Posterior cingulate gyrus (tissue), 11 donors: ENCODE measurements around the gene AGPAT2.

Source experiments
- DNase-seq, 10 donors: peaks; one replicate each; pipeline versions ENCODE4 v3.0.0 to v3.0.0-alpha.2; 2020 to 2021; ENCODE audit warnings: mixed read lengths in 3 of 10
- intact Hi-C: fragments of 100-400 bp; cut with DNase I; formaldehyde crosslinking; loops from one replicate; pipeline ENCODE4 v1.15.1; 2023

Gene AGPAT2

DNA sequence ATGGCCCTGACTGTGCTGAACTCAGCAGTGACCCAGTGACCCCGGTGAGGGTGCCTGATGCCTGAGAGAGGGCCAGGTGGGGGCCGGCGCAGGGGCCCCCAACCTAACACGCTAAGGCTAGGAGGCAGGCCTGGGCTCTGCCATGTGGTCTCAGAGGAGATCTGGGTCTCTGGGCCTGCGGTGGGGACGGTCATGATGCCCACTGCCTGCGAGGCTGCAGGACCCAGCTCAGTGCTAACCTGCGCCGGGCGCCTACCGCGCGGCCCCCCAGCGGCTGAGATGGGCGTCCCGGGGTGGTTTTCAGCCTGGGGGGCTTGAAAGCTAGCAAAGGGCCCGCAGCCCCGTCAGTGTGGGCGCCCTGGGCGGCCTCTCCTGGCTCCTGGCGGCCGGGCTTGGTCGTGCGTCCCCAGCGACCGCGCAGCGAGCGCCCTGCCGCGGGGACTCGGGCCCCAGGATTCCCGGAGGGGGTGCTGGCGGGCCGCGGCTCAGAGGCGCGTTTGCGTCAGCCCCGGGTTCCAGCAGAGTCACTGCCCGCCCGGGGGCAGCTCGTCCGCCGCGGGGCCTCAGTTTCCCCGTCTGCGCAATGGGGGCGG is 22.1 kb downstream of the AGPAT2 start:
- intact Hi-C loops: no loop called here
- peak in 1 of 10 donors; percentile 81 for DNase-seq

DNA sequence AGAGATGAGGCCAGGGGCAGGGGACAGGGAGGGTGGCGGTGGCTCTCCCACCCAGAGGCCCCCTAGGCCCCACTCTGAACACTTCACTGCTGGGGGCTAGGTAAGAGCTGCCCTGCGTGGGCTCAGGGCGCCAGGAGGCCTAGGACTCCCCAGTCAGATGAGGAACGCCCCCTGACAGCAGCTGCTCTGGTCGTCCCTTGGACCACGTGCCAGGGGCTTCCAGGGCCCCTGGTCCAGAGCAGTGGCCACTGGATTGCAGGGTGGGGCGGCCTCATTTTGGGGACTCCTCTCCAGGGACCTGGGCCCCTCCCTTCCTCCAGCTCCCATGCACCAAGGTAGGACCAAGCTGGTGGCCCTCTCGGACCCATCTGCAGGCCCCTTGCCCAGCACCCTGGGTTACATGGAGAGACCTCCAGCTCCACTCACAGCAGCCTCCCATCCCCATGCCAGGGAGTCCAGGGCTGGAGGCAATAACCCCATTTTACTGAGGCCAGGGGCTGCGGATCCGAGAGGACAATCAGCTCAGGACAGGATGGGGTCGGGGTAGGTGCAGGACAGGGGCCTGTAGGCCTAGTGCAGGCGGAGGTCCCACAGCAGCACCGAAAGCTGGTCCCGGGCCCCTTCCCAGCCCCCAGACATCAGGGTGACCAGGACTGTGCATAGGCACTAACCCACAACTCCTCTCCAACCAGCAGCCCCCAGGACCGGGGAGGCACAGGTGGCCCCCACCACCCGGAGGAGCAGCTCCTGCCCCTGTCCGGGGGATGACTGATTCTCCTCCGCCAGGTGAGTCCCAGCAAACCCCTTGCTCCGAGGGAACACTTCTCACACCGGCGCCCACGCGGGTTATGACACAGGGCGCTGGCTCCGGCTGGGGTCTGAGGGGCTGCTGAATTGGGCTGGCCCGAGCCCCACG is 23.0 kb downstream of the AGPAT2 start:
- intact Hi-C loops: no loop called here

DNA sequence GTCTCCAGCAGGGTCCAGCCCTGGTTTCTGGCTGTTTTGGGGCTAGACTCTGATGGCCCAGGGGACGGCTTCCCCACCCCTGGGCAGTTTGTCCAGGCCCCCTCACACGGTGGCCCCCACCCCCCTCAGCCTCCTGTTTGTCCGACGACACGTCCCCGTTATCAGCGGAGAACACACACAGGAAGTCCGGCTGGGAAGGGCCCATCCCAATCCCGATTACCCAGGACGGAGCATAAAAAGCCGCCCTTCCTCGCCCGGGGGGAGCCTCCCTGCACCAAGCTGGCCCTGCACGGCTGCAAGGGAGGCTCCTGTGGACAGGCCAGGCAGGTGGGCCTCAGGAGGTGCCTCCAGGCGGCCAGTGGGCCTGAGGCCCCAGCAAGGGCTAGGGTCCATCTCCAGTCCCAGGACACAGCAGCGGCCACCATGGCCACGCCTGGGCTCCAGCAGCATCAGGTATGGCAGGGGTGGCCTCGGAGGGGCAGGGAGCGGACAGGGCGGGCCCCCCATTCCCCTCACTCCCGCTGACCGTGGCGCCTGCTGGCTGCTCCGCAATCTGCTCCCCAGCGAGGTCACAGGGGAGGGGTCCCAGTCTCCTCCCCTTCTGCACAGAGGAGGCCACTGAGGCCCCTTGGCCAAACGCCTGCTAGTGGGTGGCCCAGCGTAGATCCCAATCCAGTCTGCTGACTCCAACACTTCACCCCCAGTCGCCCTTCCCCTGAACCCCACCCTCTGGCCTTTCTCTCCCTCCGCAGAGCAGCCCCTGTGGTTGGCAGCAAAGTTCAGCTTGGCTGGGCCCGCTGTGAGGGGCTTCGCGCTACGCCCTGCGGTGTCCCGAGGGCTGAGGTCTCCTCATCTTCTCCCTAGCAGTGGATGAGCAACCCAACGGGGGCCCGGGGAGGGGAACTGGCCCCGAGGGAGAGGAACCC is 24.3 kb downstream of the AGPAT2 start, which contains the start of gene EGFL7:
EGFL7 (plus strand) TSS at position 261 of the 926 bp plus-strand sequence. CDS start 5,367 bp downstream, outside the sequence.
- intact Hi-C loops: no loop called here
- DNase-seq: no peak

More for the DNA sequence above, 23.0 kb downstream of the AGPAT2 start:
- no peak for DNase-seq

DNA sequence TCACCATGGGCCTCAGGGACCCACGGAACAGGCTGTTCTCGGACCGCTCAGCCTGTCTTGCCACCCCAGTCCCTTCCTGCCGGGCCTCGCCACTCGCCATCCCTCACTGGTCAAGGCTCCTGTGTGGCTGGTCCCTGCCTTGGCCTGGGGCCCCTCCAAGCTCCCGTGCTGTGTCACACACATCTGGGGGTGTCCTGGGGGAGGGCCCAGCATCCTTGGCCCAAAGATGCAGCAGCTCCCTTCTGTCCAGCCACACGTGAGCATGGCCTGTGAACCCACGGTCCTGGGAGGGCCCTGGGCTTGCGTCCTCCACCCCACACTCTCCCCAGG is 25.0 kb downstream of the AGPAT2 start:
- no peak for DNase-seq
- intact Hi-C loops: no loop called here

DNA sequence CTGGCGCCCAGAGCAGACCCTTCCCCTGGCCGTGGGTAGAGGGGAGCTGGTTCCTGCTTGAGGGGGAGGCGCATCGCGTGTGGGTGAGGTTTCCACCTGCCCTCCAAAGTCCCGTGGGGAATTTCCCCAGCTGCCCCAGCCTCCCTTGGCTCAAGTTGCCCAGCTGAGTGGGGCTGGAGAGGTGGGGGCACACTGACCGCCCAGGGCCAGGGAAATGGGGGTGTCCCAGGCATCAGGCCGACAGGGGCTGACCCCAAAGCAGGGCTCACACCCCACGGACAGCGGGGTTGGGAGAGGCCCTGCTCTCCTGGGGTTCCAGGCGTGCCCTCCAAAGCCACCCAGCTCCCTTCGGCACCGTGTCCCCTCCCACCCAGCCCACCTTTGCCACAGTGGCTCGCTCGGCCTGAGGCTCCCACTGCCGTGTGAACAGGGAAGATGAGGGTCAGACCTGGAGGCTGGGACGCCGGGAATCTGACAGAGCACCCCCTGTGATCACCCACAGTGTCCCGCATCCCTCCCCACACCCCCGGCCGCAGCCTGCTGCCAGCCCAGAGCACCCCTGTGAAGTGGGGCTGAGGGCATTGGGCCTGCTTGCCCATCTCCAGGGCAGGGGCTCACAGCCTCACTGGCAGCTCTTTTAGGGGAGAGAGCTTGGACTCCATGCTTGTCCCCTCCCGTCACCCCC is 25.5 kb downstream of the AGPAT2 start:
- intact Hi-C loops: no loop called here
- DNase-seq: no peak

DNA sequence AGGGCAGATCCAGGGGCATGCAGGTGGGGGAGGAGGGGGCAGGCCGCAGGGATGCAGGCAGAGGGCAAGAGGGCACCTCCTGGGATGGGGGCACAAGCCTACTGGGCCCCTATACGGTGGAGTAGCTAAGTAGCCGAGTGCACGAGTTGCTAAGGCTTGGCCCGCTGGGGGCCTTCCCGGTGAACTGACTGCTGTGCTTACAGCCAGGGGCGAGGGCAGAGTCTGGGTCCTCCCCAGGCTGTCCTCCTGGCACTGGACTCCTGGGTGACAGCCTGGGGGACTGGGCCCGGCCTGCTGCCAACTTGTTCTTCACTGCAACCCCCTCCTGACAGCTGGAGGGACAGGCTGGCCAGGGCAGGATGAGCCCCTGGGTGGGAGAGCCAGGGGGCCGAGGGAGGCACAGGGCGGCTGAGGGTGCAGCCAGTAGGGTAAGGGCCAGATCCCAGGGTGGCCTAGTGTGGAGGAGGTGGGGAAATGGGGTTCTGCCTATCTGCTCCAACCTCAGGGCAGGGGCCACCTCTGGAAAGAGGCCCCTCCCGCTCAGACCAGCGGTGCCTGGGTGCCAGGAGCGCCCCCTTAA is 26.2 kb downstream of the AGPAT2 start:
- DNase-seq: no peak
- intact Hi-C loops: no loop called here

DNA sequence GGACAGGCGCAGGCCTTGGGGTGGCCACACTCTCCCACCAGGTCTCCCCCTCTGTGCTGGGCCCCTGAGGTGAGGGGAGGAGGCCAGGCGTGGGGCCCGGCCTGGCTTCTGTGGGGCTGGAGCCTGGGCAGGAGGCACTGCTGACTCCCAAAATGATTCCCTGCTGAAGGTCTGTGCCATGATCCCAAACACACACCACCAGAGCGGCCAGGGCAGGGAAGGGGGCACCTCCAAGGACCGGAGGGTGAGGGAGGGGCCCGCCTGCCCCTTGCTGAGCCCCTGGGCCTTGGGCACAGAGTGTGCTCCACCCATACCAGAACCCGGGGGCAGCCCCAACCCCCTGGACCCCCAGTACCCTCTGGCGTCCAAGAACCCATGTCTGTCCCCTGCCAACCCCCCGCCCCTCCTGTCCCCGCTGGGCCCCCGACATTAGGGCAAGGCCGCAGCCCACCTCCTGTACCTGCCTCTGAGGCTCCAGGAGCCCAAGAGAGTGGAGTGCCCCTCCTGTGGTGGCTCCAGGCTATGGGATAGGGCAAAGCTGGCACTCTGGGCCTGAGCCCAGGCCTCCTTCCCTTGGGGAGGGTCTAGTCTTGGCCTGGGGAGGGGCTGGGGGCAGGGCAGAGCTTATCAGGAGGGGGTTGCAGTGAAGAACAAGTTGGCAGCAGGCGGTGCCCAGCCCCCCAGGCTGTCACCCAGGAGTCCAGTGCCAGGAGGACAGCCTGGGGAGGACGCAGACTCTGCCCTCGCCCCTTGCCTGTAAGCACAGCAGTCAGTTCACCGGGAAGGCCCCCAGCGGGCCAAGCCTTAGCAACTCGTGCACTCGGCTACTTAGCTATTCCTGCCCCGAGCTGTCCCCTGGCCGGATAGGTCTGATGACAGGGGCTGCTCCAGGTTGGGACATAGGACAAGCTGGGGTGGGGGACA is 27.1 kb downstream of the AGPAT2 start:
- intact Hi-C loops: no loop called here
- DNase-seq: no peak

DNA sequence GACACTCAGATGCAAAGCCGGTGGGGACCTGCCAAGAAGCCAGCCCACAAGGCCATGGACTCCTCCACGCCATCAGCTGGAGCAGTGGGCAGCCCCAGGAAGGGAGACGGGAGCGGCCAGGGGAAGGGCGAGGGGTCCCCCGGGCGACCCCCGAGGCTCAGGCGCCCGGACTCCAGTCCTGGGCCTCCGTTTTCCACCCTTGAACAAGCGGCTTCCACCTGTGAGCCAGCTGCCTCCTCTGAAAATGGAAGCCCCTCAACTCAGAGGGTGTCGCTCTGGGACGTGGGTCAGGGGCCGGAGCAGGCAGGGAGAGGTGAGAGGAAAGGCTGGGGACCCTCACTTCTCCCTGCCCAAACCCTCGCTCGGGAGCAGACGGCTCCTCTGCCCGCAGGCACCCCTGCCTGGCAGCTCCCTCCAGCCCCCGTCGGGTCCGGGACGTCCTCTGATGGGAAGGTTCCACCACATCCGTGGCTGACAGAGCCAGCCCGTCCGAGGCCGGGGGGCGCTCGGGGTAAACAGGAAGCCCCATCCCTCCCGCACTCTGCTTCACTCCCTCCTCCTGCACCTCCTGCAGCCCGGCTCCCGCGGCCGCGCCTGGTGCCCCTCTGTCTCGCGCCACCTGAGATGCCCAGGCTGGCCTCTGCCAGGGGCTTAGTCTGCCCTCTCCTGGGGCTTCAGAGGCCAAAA is 28.3 kb downstream of the AGPAT2 start:
- intact Hi-C loops: no loop called here
- peak in 1 of 10 donors; percentile 57 for DNase-seq

DNA sequence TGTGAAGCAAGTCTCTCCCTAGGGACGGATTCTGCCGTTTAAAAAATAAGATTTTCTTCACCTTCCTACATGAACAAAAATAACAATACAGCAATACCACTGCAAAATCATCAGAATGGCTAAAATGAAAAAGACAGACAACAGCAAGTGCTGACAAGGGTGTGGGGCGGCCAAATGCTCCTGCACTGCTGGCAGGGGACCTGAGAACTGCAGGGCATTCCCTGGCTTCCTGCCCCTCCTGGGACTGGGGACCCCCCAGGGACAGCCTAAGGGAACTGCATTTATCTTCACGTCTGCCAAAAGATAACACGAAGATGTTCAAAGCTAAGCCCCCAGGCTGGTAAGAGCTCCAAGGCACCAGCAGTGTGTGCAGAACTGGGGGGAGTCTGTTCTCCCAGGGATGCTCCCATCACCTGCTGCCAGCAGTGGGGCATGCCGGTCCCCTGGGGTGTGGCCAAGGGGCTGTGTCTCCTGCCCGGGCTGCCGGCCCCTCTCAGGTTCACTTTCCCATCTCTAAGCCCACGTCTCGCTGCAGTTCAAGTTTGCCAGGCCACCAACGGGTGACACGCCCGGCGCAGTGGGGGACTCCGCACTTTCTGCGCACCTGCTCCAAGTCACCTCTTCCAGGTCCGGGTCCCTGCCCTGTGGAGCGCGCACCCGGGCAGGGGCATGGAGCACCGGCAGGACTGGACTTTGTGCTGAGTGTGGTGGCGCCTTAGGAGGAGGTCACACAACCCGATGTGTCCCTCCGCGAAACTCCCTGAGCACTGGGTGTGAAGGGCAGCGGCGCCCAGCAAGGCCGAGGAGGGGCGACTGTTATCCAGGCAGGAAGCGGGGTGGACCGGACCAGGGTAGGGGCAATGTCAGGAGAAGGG is 29.0 kb downstream of the AGPAT2 start:
- intact Hi-C loops: no loop called here

DNA sequence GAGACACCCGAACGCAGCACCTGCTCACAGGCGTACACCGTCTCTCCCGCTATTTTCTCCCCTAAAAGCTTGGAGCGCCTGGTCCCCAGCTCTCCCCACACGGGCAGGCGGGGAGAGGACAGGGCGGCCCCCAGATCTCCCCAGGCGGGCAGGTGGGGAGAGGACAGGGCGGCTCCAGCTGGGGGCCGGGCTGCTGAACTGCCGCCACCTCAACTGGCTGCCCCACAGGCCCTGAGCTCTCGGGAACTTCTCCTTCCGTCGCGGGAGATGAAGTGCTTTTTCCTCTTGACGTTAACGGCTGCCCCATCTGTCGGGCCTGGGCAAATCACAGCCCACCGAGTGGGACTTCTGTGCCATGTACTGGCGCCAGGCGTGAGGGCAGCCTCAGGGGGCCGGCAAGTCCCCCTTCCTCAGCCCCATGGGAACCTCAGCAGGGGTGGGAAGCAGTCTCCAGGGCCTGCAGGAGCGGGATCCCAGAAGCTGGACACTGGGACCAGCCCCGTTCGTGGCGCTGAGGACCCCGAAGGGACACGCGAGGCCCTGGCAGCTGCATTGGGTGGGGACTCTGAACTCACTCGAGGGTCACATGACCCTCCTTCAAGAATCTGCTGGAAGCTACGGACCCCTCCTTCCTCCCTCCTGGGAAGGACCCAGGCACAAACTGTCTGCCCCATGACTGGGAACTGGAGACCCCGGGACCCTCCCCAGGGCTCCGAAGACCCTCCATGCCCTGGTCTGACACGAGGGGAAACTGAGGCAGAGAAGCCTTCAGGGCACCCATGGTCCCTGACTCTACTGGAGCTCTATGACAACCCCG is 30.3 kb downstream of the AGPAT2 start:
- intact Hi-C loops: no loop called here
- DNase-seq: peak in 1 of 10 donors; percentile 63

More for the DNA sequence above, 29.0 kb downstream of the AGPAT2 start:
- DNase-seq: peak in 1 of 10 donors; percentile 78

DNA sequence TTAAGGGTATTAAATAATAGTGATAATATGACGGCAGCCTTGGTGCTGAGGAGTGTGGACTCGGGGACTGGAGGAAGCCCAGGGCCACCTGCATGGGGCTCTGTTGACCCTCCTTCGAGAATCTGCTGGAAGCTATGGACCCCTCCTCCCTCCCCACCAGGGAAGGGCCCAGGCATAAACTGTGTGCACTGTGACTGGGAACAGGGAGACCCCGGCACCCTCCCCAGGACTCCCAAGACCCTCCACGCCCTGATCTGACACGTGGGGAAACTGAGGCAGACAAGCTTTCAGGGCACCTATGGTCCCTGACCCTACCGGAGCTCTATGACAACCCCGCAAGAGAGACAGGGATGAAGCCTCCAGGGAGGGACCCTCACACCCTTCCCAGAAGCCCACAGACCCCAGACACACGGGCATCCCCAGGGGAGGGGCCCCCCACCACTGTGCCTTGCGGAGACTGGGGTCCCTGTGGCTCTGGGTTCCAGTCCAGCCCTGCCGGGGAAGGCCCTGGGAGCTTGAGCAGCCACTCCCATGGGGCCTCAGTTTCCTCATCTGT is 31.0 kb downstream of the AGPAT2 start:
- DNase-seq: peak in 1 of 10 donors; percentile 58
- intact Hi-C loops: no loop called here

DNA sequence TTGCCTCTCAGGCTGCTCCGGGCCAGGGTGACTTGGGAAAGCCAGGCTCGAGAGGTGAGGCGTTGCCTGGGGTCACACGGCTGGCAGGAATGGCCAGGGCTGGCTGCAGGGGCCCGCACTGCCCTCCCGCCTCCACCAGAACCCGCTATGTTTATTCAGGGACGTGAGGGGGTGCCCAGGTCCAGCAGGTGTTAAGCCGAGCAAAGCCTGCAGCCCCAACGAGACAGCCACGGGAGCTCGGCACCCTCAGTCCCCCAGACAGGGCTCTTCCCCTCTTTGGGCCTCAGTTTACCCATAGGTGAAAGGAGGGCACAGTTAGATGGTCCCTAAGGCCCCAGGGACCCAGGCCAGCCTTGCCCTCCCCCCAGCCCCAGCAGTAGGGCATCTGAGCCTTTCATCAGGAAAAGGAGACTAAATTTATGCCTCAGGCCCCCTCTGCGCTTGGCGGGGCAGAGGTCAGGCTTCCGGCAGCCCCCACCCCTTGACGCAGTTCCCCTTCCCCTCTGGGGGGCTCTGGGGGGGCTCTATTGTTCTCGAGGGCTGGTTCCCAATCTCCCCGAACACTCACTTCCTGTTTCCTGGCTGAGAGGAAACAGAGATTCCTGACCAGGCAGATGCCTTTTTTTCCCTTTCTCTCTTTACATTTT is 31.6 kb downstream of the AGPAT2 start:
- no peak for DNase-seq

DNA sequence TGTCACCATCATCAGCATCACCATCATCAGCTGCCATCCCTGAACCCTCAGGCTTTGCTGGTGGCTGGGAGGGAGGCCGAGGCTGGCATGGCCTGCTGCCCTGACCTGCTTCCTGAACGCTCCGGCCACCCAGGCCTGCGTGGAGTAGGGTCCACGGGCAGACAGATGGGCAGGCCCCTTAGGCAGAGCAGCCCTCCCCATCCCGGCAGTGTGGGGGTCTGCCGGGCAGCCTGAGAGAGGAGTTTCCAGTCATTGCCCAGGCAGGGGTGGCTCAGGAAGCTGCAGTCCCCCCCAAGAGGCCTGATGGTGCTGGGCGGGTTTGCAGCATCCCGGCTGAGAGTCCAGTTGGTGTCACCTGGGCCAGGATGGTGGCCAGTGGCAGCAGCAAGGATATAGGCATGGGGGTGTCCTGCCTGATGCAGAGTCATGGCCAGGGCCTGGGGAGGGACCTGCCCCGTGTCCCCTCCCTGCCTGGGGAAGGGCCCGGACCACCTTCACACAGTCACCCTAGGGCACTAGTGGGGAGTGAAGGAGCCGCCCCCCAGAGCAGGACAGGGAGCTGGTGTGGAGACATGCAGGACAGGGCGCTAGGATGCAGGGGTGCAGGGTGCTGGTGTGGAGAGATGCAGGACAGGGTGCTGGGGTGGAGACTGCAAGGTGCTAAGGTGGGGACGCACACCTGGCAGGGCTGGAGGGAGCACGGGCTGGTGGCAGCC is 32.3 kb downstream of the AGPAT2 start:
- intact Hi-C loops: no loop called here
- DNase-seq: peak in 1 of 10 donors; percentile 70

More for the DNA sequence above, 31.6 kb downstream of the AGPAT2 start:
- intact Hi-C loops: no loop called here

DNA sequence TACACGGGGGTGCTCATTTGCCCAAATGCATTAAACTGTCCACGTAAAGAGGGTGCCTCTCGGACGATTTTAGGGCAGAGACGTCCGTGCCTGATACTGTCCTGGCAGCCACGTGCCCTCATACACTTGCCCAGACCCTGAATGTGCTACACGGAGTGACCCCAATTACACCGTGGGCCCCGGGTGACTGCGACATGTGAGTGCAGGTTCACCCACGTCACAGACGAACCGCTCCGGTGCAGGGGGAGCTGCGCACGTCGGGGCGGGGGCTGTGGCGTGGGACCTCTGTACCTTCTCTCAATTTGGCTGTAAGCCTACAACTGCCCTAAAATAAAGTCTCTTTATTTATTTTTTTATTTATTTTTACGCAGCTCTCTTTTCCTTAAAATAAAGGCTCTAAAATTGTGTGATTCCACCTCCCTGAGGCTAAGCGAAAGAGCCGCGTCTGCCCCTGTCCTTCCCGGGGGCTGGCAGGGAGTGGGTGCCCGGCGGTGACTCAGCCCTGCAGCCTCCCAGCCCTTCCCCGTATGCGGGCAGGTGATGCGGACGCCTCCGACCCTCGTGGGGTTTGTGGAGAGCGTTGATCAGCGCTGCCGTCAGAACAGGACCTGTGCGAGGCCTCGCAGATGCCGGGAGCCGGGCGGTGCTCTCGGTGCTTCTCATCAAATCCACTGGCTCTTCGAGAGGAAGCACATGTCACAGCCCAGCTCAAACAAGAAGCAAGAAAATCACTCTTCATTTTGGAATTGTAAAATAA is 33.8 kb downstream of the AGPAT2 start:
- peak in 2 of 10 donors; percentile 81 to 85 for DNase-seq
- intact Hi-C loops: no loop called here
